Hepatocyte (in vitro differentiated cells): ENCODE measurements around the gene ULK4. TPM values are rescaled to one million over a fixed set of nuclear protein-coding genes. Genes with fewer than 3 reads are reported as not detected.

Experiments
- DNase-seq: peaks from one replicate; pipeline ENCODE4 v3.0.0-alpha.2; 2016; ENCODE audit warnings: low spot score
- H2AFZ ChIP-seq: fragments of 200-600 bp; sonication (generic); 2 replicates; pipeline ENCODE4 v1.6.0; 2016; ENCODE audit warnings: antibody characterized with exemption, mild to moderate bottlenecking
- H3K27ac ChIP-seq: fragments of 200-600 bp; sonication (generic); 2 replicates; pipeline ENCODE4 v1.5.1; 2016; ENCODE audit warnings: mild to moderate bottlenecking
- H3K27me3 ChIP-seq: fragments of 200-600 bp; sonication (generic); 2 replicates; pipeline ENCODE4 v1.6.1; 2016
- H3K36me3 ChIP-seq: fragments of 200-600 bp; sonication (generic); replicated peaks from 2 replicates; pipeline ENCODE4 v1.5.1; 2016; ENCODE audit warnings: low read depth; ENCODE audit not compliant: insufficient read depth
- H3K4me1 ChIP-seq: fragments of 200-600 bp; sonication (generic); 2 replicates; pipeline ENCODE4 v1.5.1; 2016; ENCODE audit warnings: mild to moderate bottlenecking, moderate library complexity; ENCODE audit not compliant: insufficient read depth
- H3K4me2 ChIP-seq: fragments of 200-600 bp; sonication (generic); 2 replicates; pipeline ENCODE4 v1.6.0; 2016
- H3K4me3 ChIP-seq: fragments of 200-600 bp; sonication (generic); 2 replicates; pipeline ENCODE4 v1.5.1; 2016; ENCODE audit warnings: mild to moderate bottlenecking
- H3K79me2 ChIP-seq: fragments of 200-600 bp; sonication (generic); 2 replicates; pipeline ENCODE4 v1.6.0; 2017; ENCODE audit warnings: mild to moderate bottlenecking
- H3K9me2 ChIP-seq: fragments of 200-600 bp; sonication (generic); replicated peaks from 2 replicates; pipeline ENCODE4 v1.6.0; 2017; ENCODE audit warnings: mild to moderate bottlenecking; ENCODE audit not compliant: insufficient read depth
- H3K9me3 ChIP-seq: fragments of 200-600 bp; sonication (generic); 2 replicates; pipeline ENCODE4 v1.5.1; 2016; ENCODE audit warnings: low read depth, mild to moderate bottlenecking
- H4K20me1 ChIP-seq: fragments of 200-600 bp; sonication (generic); 2 replicates; pipeline ENCODE4 v1.6.0; 2016; ENCODE audit warnings: mild to moderate bottlenecking; ENCODE audit not compliant: insufficient read depth, poor library complexity, severe bottlenecking
- EZH2 ChIP-seq: fragments of 200-600 bp; sonication (generic); IDR thresholded peaks from 2 replicates; pipeline ENCODE4 v1.6.1; 2016; ENCODE audit warnings: antibody characterized with exemption, mild to moderate bottlenecking, borderline replicate concordance
- EZH2phosphoT487 ChIP-seq: fragments of 200-600 bp; sonication (generic); IDR thresholded peaks from one replicate; pipeline ENCODE4 v1.6.1; 2018; ENCODE audit warnings: antibody characterized with exemption, mild to moderate bottlenecking, low read depth, moderate library complexity; ENCODE audit not compliant: unreplicated experiment, severe bottlenecking
- WGBS: methylation state at CpG from one replicate; pipeline ENCODE4 v1.1.6; 2016; ENCODE audit warnings: low lambda C conversion rate; ENCODE audit errors: missing lambda C conversion rate; 5-methylcytosine and 5-hydroxymethylcytosine counted together
- polyA plus RNA-seq: library from polyadenylated mRNA; unstranded; fragments of >200 nt; fragmentation: Nextera tagmentation; extraction: Ambion mirVana; gene quantifications from 2 replicates; pipeline ENCODE4 v1.2.1, GENCODE V29; 2016
- total RNA-seq: library from RNA; depleted of rRNA; stranded (reverse); fragments of >200 nt; gene quantifications from 2 replicates; pipeline ENCODE4 v1.2.3, GENCODE V29; 2014
- TF ChIP-seq, protein P1 (sequence below): fragments of 200-600 bp; sonication (generic); IDR thresholded peaks from 2 replicates; pipeline ENCODE4 v1.5.1; 2016; ENCODE audit warnings: antibody characterized with exemption, mild to moderate bottlenecking; ENCODE audit not compliant: poor library complexity

Gene ULK4
- total and polyA plus RNA-seq, 2 experiments from 2014 or later = 3.8 to 9.1 TPM

DNA sequence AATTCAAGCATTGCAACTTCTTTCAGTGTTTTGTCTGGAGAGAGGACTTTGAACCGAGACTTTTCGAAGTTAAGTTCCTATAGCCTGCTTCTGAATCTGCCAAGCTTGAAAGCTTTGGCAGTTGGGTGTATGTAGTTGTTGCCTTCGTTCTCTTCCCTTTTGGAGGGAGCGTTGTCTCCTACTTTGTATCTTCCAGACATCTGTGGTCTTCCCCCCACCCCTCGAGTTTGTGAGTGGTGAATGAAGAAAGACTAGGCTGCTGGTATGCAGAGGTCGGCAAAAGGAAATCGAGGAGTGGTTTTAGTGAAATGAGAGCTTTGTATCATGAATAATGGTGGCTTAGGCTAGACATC is 761.3 kb downstream of the ULK4 start:
- H3K36me3 ChIP-seq = no peaks in the 10 kb centered on the region
- TF ChIP-seq EZH2phosphoT487 = no peak
- no peaks in the 10 kb centered on the region for H3K9me2 ChIP-seq
- H3K9me3 ChIP-seq = no peaks in the 10 kb centered on the region
- H3K4me2 ChIP-seq = peak overlapping the region; percentile 88
- 0% methylated on average over 7 of the region's 7 CpGs for WGBS
- peaks cover 15% of the 10 kb centered on the region for H3K4me1 ChIP-seq
- H4K20me1 ChIP-seq = peaks cover 57% of the 10 kb centered on the region
- peak overlapping the region; percentile 50 for H3K4me3 ChIP-seq
- DNase-seq = peak; percentile 39
- peak overlapping the region; percentile 100 for H3K27ac ChIP-seq
- H3K79me2 ChIP-seq = peaks cover 67% of the 10 kb centered on the region
- H2AFZ ChIP-seq = no peak overlapping the region
- no peaks in the 10 kb centered on the region for H3K27me3 ChIP-seq

DNA sequence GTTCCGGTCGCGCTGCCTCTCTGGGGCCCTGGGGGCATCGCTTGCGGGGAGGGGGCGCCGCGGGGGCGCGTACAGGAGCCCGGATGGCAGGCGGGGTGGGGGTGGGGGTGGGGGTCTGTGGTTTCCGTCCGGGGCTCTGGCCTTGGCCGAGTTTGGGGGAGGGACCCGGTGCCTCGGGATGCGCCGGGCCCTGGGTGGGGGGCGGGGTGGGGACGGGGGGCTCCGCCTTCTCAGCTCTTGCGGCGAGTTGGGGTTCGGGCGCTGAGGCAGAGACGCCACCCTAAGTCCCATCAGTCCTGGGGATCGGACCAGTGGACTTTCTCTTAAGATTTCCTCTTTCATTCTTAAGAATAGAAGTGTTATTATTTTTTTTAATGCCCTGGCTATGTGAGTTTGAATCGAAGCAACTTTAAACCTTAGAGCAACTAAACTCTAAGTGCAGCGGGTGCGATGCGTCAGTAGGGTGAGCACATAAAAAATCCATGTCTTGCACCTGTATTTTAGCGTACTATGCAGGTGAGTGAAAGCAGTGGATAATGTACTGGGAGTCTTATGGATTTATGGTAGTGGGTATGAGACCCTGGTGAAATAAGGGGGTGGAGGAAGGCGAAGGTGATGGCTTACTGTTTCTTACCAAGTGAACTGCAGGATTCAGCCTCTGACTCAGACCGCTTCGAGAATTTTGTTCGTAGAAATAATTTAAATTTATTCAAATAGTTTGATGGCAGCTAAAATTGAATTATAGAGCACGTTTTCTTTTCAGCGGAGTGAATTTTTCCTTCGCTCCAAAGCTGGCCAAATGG is 761.8 kb downstream of the ULK4 start:
- no peaks in the 10 kb centered on the region for H3K9me3 ChIP-seq
- peaks cover 61% of the 10 kb centered on the region for H3K79me2 ChIP-seq
- under 1% methylated on average over 19 of the region's 40 CpGs for WGBS
- peaks cover 15% of the 10 kb centered on the region for H3K4me1 ChIP-seq
- no peaks in the 10 kb centered on the region for H3K9me2 ChIP-seq
- peak; percentile 61 for DNase-seq
- no peaks in the 10 kb centered on the region for H3K36me3 ChIP-seq
- TF ChIP-seq EZH2phosphoT487 (no peak), EZH2 (no peak)
- TF ChIP-seq, protein P1, sequence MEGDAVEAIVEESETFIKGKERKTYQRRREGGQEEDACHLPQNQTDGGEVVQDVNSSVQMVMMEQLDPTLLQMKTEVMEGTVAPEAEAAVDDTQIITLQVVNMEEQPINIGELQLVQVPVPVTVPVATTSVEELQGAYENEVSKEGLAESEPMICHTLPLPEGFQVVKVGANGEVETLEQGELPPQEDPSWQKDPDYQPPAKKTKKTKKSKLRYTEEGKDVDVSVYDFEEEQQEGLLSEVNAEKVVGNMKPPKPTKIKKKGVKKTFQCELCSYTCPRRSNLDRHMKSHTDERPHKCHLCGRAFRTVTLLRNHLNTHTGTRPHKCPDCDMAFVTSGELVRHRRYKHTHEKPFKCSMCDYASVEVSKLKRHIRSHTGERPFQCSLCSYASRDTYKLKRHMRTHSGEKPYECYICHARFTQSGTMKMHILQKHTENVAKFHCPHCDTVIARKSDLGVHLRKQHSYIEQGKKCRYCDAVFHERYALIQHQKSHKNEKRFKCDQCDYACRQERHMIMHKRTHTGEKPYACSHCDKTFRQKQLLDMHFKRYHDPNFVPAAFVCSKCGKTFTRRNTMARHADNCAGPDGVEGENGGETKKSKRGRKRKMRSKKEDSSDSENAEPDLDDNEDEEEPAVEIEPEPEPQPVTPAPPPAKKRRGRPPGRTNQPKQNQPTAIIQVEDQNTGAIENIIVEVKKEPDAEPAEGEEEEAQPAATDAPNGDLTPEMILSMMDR = no peak
- peak overlapping the region; percentile 88 for H3K4me2 ChIP-seq
- no peaks in the 10 kb centered on the region for H3K27me3 ChIP-seq
- no peak overlapping the region for H2AFZ ChIP-seq
- peaks cover 51% of the 10 kb centered on the region for H4K20me1 ChIP-seq
- H3K27ac ChIP-seq = peak overlapping the region; percentile 100
- peak overlapping the region; percentile 50 for H3K4me3 ChIP-seq

DNA sequence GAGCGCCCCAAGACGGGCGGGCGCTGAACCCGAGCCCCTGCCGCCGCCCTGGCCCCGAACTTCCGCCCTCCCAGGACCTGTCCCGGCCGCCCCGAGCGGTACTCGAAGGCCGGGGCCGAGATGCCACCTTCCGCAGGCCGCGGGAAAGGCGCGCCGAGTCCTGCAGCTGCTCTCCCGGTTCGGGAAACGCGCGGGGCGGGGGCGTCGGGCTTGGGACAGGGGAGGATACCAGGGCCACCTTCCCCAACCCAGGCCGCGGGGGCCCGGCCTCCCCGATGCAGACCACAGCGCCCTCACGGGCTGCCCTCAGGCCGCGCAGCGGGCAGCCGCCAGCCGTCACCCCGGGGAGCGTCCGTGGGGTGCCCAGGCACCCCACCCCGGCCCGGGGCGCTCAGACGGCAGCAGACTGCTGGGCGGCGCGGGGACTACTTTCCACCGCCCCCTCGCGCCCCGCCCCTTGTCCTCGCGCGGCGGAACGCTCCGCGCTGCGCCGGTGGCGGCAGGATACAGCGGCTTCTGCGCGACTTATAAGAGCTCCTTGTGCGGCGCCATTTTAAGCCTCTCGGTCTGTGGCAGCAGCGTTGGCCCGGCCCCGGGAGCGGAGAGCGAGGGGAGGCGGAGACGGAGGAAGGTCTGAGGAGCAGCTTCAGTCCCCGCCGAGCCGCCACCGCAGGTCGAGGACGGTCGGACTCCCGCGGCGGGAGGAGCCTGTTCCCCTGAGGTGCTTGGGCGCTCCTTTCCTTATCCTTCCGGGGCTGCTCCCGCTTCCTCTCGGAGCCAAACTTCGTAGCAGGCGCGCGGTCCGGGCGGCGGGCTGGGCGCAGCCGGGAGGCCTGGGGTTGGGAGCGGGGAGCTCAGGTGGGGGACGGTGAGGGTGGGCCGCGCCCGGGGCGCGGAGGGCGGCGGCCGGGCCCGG is 762.7 kb downstream of the ULK4 start, which contains the start of gene CTNNB1:
Gene CTNNB1 (plus strand): TSS at position 556 of the 916 bp plus-strand sequence. CDS start 24,564 bp downstream, outside the sequence.
- DNase-seq = peak; percentile 97
- peak within 1 kb of the TSS; percentile 88 for H3K4me2 ChIP-seq
- H3K9me2 ChIP-seq = no peaks in the 10 kb centered on the region
- H3K4me3 ChIP-seq = peak within 1 kb of the TSS; percentile 77
- WGBS = under 1% methylated on average over 57 of the region's 112 CpGs
- no peaks in the 10 kb centered on the region for H3K36me3 ChIP-seq
- H3K79me2 ChIP-seq = peaks cover 52% of the 10 kb centered on the region
- peaks cover 15% of the 10 kb centered on the region for H3K4me1 ChIP-seq
- H3K9me3 ChIP-seq = no peaks in the 10 kb centered on the region
- H3K27me3 ChIP-seq = no peaks in the 10 kb centered on the region
- peaks cover 43% of the 10 kb centered on the region for H4K20me1 ChIP-seq
- peak within 1 kb of the TSS; percentile 96 for H2AFZ ChIP-seq
- peak within 1 kb of the TSS; percentile 100 for H3K27ac ChIP-seq
- TF ChIP-seq, protein P1 = peak; percentile 28
- no peak for TF ChIP-seq EZH2
- TF ChIP-seq EZH2phosphoT487 = no peak
